ENCODE measurements around the gene IPO11. TPM values are rescaled to one million over a fixed set of nuclear protein-coding genes. Genes with fewer than 3 reads are reported as not detected.

The IPO11 gene
- total and polyA plus RNA-seq, 12 donors, result 7.8 to 39.3 (median 32.5) TPM

DNA sequence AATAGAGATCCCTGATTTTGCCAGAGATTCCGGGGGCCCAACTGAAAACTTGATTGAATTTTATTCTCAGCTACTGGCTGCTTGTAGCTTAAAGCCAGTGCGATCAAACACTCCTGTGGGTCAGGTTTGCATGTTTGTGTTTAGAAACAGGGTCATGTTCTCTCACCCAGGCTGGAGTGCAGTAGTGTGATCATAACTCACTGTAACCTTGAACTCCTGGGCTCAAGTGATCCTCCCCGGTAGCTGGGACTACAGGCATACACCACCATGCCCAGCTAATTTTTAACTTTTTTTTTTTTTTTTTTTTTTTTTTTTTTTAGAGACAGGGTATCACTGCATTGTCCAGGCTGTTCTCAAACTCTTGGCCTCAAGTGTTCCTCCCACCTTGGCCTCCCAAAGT lies 232.7 kb downstream of the IPO11 start:
- H3K27me3 ChIP-seq, result no peaks in the 10 kb centered on the region
- no peaks in the 10 kb centered on the region for H3K36me3 ChIP-seq
- intact Hi-C loops (cut with DNase I), result no loop called here
- 97 to 99% methylated on average over 3 of the region's 3 CpGs for WGBS, 2 donors
- DNase-seq (no peak), ATAC-seq (no peak)
- H3K27ac ChIP-seq, result no peak overlapping the region
- TF ChIP-seq, protein P1, sequence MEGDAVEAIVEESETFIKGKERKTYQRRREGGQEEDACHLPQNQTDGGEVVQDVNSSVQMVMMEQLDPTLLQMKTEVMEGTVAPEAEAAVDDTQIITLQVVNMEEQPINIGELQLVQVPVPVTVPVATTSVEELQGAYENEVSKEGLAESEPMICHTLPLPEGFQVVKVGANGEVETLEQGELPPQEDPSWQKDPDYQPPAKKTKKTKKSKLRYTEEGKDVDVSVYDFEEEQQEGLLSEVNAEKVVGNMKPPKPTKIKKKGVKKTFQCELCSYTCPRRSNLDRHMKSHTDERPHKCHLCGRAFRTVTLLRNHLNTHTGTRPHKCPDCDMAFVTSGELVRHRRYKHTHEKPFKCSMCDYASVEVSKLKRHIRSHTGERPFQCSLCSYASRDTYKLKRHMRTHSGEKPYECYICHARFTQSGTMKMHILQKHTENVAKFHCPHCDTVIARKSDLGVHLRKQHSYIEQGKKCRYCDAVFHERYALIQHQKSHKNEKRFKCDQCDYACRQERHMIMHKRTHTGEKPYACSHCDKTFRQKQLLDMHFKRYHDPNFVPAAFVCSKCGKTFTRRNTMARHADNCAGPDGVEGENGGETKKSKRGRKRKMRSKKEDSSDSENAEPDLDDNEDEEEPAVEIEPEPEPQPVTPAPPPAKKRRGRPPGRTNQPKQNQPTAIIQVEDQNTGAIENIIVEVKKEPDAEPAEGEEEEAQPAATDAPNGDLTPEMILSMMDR (IDR thresholded peaks at IDR 0.05), result no peak
- no peaks in the 10 kb centered on the region for H3K9me3 ChIP-seq
- H3K4me1 ChIP-seq, result peaks cover 0 to 7% (median 0%) of the 10 kb centered on the region in 9 donors
- H3K4me3 ChIP-seq, result no peak overlapping the region

DNA sequence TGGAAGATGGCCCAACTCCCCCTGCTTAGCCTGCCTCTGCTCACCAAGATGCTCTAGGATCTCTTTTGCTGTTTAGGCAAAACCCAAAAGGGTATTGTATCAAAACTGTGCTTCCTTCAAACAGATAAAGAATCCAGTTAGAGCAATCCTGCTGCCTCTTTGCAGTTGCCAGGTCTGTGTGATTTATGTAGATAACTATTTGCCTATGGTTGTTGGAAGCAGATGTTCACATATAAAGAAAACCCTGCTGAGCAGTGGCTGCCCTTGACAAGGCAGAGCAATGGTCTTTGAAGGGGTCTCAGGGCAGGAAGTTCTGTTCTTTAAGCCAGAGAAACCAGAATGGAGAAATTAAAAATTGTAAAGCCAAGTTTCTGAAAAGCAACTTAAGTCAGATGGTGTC lies 234.7 kb downstream of the IPO11 start:
- no peaks in the 10 kb centered on the region for H3K36me3 ChIP-seq
- H3K27me3 ChIP-seq, result no peaks in the 10 kb centered on the region
- no peak for ATAC-seq
- intact Hi-C loops (cut with DNase I), result no loop called here
- H3K4me1 ChIP-seq, result peaks cover 0 to 7% (median 0%) of the 10 kb centered on the region in 9 donors
- H3K27ac ChIP-seq, result no peak overlapping the region
- no peak for DNase-seq
- H3K9me3 ChIP-seq, result no peaks in the 10 kb centered on the region
- TF ChIP-seq, protein P1 (IDR thresholded peaks at IDR 0.05), result no peak
- H3K4me3 ChIP-seq, result no peak overlapping the region

DNA sequence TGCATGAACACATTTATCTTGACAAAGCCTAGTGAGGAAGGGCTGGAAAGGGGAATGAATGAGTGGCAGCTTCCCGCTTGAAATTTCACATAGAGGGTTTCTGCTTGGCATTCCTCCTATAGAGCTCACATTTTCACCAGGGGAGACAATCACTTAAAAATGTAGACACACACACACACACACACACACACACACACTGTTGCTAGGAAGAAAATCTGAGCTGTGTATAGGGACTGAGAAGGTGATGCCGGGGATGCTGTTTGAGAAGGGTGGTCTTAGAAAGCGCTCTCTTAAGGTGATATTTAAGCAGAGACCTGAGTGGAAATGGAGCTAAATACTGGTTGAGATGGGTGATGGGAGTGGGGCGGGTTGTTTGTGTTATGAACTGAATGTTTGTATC lies 236.5 kb downstream of the IPO11 start:
- no peak overlapping the region for H3K27ac ChIP-seq
- WGBS, 2 donors, result 91 to 93% methylated on average over 4 of the region's 4 CpGs
- H3K9me3 ChIP-seq, result no peaks in the 10 kb centered on the region
- intact Hi-C loops (cut with DNase I), result no loop called here
- H3K27me3 ChIP-seq, result no peaks in the 10 kb centered on the region
- TF ChIP-seq, protein P1 (IDR thresholded peaks at IDR 0.05), result no peak
- H3K4me3 ChIP-seq, result no peak overlapping the region
- ATAC-seq (no peak), DNase-seq (no peak)
- no peaks in the 10 kb centered on the region for H3K36me3 ChIP-seq
- peaks cover 0 to 13% (median 0%) of the 10 kb centered on the region in 9 donors for H3K4me1 ChIP-seq

DNA sequence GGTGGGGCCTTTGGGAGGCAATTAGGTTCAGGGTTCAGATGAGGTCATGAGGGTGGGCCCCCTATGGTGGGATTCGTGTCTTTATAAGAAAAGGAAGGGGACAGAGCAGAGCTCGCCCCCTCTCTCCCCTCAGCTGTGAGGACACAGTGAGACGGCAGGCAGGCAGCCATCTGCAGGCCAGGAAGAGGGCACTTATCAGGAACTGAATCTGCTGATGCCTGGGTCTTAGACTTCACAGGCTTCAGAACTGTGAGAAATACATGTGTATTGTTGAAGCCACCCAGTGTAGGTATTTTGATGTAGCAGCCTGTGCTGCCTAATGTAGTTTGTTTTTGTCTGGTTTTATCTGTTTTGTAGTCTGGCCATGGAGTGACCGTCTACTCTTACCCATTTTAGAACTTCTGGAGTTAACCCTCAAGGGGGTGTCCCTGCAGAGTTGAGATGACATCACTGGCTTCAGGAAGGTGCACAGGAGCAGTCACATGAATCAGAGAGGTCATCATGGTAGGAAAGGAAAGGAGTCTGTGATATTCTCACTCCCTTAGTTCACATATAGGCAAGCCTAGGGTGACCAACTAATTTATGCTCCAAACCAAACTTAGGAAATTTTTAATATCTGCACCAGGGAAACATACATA lies 237.0 kb downstream of the IPO11 start:
- Histone ChIP-seq H3K36me3 (no peaks in the 10 kb centered on the region), H3K27me3 (no peaks in the 10 kb centered on the region), H3K9me3 (no peaks in the 10 kb centered on the region), H3K4me1 (peaks cover 0 to 16% (median 0%) of the 10 kb centered on the region in 9 donors), H3K27ac (no peak overlapping the region), H3K4me3 (no peak overlapping the region)
- intact Hi-C loops (cut with DNase I), result no loop called here
- ATAC-seq (peak in 2 of 8 donors; percentile 13 to 51), DNase-seq (no peak)
- WGBS, 2 donors, result 76% methylated on average over 4 of the region's 4 CpGs
- TF ChIP-seq, protein P1 (IDR thresholded peaks at IDR 0.05), result no peak

Measured in heart right ventricle (tissue), 16 donors.